ENCODE results near the gene APOBEC3G.

The APOBEC3G gene

DNA sequence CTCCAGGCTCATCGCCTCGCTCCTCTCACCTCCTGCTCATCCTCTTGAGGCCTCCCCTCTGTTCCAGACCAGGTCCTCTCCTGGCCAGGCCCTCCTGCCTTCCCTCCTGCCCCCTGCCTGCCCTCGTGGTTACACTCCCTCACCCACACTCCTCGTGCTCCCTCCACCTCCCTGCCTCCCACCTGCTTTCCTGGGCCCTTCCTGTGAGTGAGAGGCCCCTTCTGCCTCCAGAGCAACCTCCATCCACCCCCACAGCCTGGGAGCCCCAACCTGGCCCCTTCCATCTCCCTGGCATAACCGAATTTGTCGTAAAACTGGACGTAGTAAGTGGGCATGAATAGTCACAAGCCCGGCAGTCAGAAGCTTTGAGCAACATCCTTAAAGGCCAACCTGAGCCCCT is 4.5 kb downstream of the APOBEC3G start:
- no peak for DNase-seq (ENCODE audit: low read depth)
- TF ChIP-seq, protein P1, sequence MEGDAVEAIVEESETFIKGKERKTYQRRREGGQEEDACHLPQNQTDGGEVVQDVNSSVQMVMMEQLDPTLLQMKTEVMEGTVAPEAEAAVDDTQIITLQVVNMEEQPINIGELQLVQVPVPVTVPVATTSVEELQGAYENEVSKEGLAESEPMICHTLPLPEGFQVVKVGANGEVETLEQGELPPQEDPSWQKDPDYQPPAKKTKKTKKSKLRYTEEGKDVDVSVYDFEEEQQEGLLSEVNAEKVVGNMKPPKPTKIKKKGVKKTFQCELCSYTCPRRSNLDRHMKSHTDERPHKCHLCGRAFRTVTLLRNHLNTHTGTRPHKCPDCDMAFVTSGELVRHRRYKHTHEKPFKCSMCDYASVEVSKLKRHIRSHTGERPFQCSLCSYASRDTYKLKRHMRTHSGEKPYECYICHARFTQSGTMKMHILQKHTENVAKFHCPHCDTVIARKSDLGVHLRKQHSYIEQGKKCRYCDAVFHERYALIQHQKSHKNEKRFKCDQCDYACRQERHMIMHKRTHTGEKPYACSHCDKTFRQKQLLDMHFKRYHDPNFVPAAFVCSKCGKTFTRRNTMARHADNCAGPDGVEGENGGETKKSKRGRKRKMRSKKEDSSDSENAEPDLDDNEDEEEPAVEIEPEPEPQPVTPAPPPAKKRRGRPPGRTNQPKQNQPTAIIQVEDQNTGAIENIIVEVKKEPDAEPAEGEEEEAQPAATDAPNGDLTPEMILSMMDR (IDR thresholded peaks at IDR 0.05; ENCODE audit: low read depth, low read length, missing control alignments), result no peak
- H3K4me3 ChIP-seq (ENCODE audit: low read depth, low read length), result no peak overlapping the region

DNA sequence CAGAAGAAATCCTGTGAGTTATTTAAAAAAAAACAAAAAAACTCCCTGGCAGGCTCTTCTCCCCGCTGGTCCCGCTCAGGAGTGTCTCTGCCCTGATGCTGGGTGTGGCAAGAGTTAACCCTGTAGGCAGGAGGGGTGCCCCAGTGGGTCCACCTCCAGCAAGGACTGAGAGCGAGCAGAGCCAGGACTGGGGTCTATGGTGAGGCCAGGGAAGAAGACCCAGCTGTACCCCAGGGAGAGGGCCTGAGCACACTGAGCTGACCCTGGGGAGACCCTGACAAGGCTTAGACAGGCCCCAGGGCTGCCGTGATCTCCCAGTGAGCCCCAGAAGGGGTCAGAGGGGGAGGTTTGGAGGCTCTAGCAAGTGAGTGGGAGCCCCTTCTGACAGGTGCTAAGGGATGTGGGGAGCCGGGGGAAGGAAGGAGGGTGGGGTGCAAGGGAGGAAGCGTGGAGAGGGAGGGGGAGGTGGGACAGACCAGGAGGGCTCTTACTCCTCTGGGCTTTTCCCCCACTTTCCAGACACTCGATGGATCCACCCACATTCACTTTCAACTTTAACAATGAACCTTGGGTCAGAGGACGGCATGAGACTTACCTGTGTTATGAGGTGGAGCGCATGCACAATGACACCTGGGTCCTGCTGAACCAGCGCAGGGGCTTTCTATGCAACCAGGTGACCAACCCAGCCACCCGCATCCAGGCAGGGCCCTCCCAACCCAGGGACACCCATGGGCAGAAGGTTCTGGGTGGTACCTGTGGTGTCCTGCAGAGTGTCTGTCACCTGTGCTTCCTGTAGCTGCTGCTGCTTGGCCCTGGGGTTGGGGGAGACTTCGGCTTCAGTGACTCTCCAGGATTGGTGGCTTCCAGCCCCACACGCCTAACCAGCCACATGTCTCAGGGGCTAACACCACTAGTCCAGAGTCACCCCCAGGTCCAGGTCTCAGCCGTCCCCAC is 6.4 kb downstream of the APOBEC3G start:
- H3K4me3 ChIP-seq (ENCODE audit: low read depth, low read length), result no peak overlapping the region
- TF ChIP-seq, protein P1 (IDR thresholded peaks at IDR 0.05; ENCODE audit: low read depth, low read length, missing control alignments), result no peak
- no peak for DNase-seq (ENCODE audit: low read depth)

DNA sequence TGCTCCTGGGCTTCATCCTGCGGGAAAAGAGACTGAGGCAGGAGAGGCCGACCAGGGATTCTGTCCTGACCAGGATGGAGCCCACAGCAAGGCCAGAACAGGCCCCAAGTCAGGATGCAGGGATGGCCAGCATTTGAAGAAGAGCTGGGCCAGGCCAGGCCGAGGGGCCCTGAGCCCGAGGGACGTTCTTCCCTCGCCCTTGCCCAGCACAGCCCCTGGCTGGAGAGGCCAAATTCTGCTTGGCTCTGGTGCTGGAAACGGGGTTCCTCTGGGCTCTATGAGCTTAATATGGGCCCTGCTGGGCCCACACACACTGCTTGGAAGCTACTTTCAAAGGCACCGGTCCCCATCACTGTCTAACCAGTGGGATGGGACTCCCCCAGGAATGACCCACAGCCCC is 7.6 kb downstream of the APOBEC3G start:
- H3K4me3 ChIP-seq (ENCODE audit: low read depth, low read length), result no peak overlapping the region
- no peak for DNase-seq (ENCODE audit: low read depth)
- TF ChIP-seq, protein P1 (IDR thresholded peaks at IDR 0.05; ENCODE audit: low read depth, low read length, missing control alignments), result no peak

DNA sequence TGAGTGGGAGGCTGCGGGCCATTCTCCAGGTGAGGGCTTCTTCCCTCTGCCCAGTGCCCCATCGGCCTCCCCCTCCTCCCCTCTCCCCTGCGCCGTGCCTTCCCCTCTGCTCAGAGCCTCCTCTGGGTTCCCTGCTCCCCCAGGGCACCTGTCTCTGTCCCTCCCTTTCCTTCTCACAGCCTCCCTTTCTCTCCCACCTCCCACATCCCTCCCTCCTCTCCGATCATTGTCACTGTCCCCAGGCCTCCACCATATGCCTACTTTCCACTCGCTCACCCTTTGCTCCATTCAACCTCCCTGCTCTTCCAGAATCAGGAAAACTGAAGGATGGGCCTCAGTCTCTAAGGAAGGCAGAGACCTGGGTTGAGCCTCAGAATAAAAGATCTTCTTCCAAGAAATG is 10.0 kb downstream of the APOBEC3G start:
- H3K4me3 ChIP-seq (ENCODE audit: low read depth, low read length), result no peak overlapping the region
- TF ChIP-seq, protein P1 (IDR thresholded peaks at IDR 0.05; ENCODE audit: low read depth, low read length, missing control alignments), result no peak
- DNase-seq (ENCODE audit: low read depth), result no peak

DNA sequence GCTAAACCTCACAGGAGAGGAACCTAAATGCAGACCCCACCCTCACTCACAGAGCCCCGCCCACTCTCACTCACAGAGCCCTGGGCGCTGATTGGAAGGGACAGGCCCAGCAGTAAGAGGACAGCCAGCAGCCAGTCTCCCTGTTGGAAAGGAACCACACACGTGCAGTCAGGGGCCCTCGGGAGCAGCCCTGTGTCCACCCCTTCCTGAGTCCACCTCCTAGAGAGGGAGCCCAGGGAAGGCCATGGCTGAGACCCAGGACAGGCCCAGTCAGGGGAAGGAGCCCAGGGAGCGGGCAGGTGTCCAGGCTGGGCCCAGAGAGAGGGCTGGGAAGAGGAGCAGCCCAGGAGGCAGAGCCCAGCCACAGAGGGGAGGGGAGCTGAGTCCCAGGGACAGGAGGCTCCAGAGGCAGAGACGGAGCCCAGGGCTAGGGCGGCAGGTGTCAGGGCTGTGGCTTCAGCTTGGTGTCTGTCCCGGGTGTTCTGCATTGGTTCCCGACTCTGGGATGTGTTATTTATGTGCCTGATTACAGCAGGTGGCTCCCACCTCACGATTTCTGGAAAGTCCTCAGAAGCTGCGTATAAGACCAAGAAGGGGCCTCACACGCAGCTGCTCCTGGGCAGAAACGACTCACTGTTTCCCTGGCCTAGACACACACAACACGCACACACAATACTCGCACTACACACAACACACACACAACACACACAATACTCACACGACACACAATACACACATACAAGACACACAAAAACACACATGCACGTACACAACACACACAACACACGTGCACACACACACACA is 11.0 kb downstream of the APOBEC3G start:
- DNase-seq (ENCODE audit: low read depth), result no peak
- no peak overlapping the region for H3K4me3 ChIP-seq (ENCODE audit: low read depth, low read length)
- TF ChIP-seq, protein P1 (IDR thresholded peaks at IDR 0.05; ENCODE audit: low read depth, low read length, missing control alignments), result no peak

DNA sequence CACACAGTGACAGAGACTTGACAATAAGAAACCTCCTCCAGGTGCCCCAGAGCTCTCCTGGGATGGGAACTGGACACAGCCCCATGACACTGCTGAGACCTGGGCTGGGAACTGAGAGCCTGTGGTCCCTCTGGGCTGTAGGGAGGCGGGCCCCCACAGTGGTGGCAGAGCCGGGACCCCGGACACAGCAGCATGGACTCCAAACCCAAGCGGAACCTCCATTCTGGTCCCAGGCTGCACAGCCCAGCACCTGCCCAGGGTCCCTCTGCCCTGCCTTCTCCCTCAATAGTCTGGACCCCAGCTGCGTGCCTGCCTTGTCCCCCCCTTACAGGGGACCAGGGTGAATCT is 11.6 kb downstream of the APOBEC3G start:
- TF ChIP-seq, protein P1 (IDR thresholded peaks at IDR 0.05; ENCODE audit: low read depth, low read length, missing control alignments), result no peak
- no peak for DNase-seq (ENCODE audit: low read depth)

More for the DNA sequence above, 11.6 kb downstream of the APOBEC3G start:
- H3K4me3 ChIP-seq (ENCODE audit: low read depth, low read length), result no peak overlapping the region
